Prostate gland (tissue), 2 donors: Measurements from ENCODE around the gene CSTPP1.

Experiments
- POLR2A ChIP-seq: fragments of 450-650 bp; IDR thresholded peaks from one replicate; pipeline ENCODE4 v1.6.1; 2016; ENCODE audit warnings: antibody characterized with exemption, mild to moderate bottlenecking
- POLR2AphosphoS5 ChIP-seq: sonication (generic); formaldehyde crosslinking; IDR thresholded peaks from one replicate; pipeline ENCODE4 v1.6.1; 2017; ENCODE audit warnings: antibody characterized with exemption
- TF ChIP-seq, protein P1 (sequence below), 4 experiments: fragments of 200-600 bp in 2 of 4; fragments of 450-650 bp in 2 of 4; sonication (generic) in 2 of 4; IDR thresholded peaks; 1 replicate in 3 of 4; 2 replicates in 1 of 4; pipeline ENCODE4 v1.5.1; 2016 to 2019; ENCODE audit warnings: antibody characterized with exemption in 4 of 4, mild to moderate bottlenecking in 2 of 4, moderate library complexity in 2 of 4

DNA sequence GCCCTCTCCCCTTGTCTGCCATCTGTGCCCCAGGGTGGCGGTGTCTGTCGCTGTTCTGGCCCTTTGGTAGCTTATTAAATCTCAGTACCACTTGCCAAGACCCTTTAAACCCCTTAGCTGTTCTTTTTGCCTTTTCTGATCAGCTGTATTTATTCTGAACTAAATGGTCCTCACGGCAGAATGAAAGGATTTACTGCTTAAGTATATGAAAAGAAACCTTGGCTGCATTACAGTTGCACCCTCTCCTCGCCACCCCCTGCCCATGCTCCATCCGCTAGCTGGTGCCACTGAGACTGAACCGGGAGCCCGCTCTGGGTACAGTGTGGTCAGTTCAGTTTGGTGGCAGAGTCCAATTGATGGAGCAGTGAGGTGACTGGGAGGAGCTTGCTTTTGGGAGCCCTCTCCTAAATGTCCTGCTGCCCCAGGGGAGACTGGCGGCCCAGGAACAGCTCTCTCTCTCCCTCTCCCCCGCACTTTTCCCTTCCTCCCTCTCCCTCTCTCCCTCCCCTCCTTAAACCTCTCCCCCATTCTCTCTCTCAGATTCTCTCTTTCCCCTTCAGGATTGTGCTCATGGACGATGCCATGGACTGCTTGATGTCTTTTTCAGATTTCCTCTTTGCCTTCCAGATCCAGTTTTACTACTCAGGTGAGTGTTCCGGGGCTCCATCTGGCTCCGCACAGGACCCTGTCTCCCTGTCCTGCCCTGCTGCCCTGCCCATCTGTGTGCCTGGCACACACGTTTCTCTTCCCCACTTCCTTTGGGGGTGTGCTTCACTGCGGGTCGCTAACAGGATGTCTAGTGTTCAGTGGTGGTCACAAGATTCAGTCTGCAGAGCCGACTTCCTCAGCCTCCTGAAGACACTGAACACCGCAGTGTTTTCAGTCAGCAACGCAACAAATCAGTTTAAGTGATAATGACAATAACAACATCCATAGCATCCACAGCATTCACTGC is 218.3 kb downstream of the CSTPP1 start:
- TF ChIP-seq POLR2A (no peak), POLR2AphosphoS5 (no peak)
- TF ChIP-seq, protein P1, sequence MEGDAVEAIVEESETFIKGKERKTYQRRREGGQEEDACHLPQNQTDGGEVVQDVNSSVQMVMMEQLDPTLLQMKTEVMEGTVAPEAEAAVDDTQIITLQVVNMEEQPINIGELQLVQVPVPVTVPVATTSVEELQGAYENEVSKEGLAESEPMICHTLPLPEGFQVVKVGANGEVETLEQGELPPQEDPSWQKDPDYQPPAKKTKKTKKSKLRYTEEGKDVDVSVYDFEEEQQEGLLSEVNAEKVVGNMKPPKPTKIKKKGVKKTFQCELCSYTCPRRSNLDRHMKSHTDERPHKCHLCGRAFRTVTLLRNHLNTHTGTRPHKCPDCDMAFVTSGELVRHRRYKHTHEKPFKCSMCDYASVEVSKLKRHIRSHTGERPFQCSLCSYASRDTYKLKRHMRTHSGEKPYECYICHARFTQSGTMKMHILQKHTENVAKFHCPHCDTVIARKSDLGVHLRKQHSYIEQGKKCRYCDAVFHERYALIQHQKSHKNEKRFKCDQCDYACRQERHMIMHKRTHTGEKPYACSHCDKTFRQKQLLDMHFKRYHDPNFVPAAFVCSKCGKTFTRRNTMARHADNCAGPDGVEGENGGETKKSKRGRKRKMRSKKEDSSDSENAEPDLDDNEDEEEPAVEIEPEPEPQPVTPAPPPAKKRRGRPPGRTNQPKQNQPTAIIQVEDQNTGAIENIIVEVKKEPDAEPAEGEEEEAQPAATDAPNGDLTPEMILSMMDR (IDR thresholded peaks at IDR 0.05): no peak
